ENCODE data around the gene STXBP3. TPM values are rescaled to one million over a fixed set of nuclear protein-coding genes. Genes with fewer than 3 reads are reported as not detected.
"Not testable (repeated sequence)": the region's sequence is repeated elsewhere in the genome, so short reads cannot be mapped to it uniquely, and the experiment has no call there.

Gene STXBP3
- 27.0 and 53.0 TPM in 2 replicates for total RNA-seq

- DNase-seq (ENCODE audit: low read depth in 2 of 2): peak; percentile 99
Observed at GRCh38 chr1:108746382-108747170, at the start of gene STXBP3. STXBP3 (plus strand) TSS chr1:108746674; CDS start chr1:108746738, 64 bp downstream.

GRCh38 chr1:108699375-108700332, 46.8 kb upstream of the STXBP3 start:
- no peak for DNase-seq (ENCODE audit: low read depth in 2 of 2)

GRCh38 chr1:108701176-108701849, 45.2 kb upstream of the STXBP3 start:
- no peak for DNase-seq (ENCODE audit: low read depth in 2 of 2)

- not testable (repeated sequence) for DNase-seq (ENCODE audit: low read depth in 2 of 2)
Observed at GRCh38 chr1:108702109-108702508, 44.4 kb upstream of the STXBP3 start.

GRCh38 chr1:108703939-108704338, 42.5 kb upstream of the STXBP3 start:
- DNase-seq (ENCODE audit: low read depth in 2 of 2): peak in 1 of 2 donors; percentile 10

GRCh38 chr1:108704496-108704895, 42.0 kb upstream of the STXBP3 start:
- DNase-seq (ENCODE audit: low read depth in 2 of 2): peak in 1 of 2 donors; percentile 61

GRCh38 chr1:108706643-108707042, 39.8 kb upstream of the STXBP3 start:
- DNase-seq (ENCODE audit: low read depth in 2 of 2): no peak

GRCh38 chr1:108708691-108709660, 37.5 kb upstream of the STXBP3 start:
- peak in 1 of 2 donors; percentile 20 for DNase-seq (ENCODE audit: low read depth in 2 of 2)

GRCh38 chr1:108712606-108713150, 33.8 kb upstream of the STXBP3 start, which contains the start of gene FNDC7:
FNDC7 (plus strand) TSS chr1:108712908; CDS start chr1:108712934, 26 bp downstream.
- no peak for DNase-seq (ENCODE audit: low read depth in 2 of 2)

- DNase-seq (ENCODE audit: low read depth in 2 of 2): no peak
Observed at GRCh38 chr1:108715932-108716331, 30.5 kb upstream of the STXBP3 start.

- no peak for DNase-seq (ENCODE audit: low read depth in 2 of 2)
Observed at GRCh38 chr1:108716437-108717230, 29.8 kb upstream of the STXBP3 start.

- no peak for DNase-seq (ENCODE audit: low read depth in 2 of 2)
Observed at GRCh38 chr1:108717774-108718316, 28.6 kb upstream of the STXBP3 start.

GRCh38 chr1:108718927-108719655, 27.4 kb upstream of the STXBP3 start:
- no peak for DNase-seq (ENCODE audit: low read depth in 2 of 2)

GRCh38 chr1:108719656-108720435, 26.6 kb upstream of the STXBP3 start:
- peak; percentile 31 to 62 for DNase-seq (ENCODE audit: low read depth in 2 of 2)

GRCh38 chr1:108722292-108722691, 24.2 kb upstream of the STXBP3 start:
- no peak for DNase-seq (ENCODE audit: low read depth in 2 of 2)

GRCh38 chr1:108725906-108726305, 20.6 kb upstream of the STXBP3 start:
- DNase-seq (ENCODE audit: low read depth in 2 of 2): no peak

GRCh38 chr1:108728327-108728923, 18.0 kb upstream of the STXBP3 start:
- no peak for DNase-seq (ENCODE audit: low read depth in 2 of 2)
